HL-60 (cell line): ENCODE measurements around the gene LETM1.

Source experiments
- DNase-seq, 2 experiments: peaks; one replicate each; pipeline ENCODE4 v3.0.0-alpha.2; 2010 to 2020; ENCODE audit warnings: low read depth in 1 of 2, low spot score in 1 of 2
- H3K27ac ChIP-seq: fragments of 250-450 bp; sonication (Bioruptor Pico); replicated peaks from 2 replicates; pipeline ENCODE4 v1.5.1; 2020; ENCODE audit warnings: mild to moderate bottlenecking, moderate library complexity
- H3K27me3 ChIP-seq: fragments of 250-450 bp; sonication (Bioruptor Pico); 2 replicates; pipeline ENCODE4 v1.5.1; 2021; ENCODE audit warnings: mild to moderate bottlenecking, moderate library complexity; ENCODE audit not compliant: insufficient read depth, poor library complexity, severe bottlenecking
- H3K4me3 ChIP-seq: replicated peaks from 2 replicates; pipeline ENCODE4 v1.5.1; 2011; ENCODE audit warnings: mild to moderate bottlenecking, control low read depth, low read length; ENCODE audit not compliant: insufficient read depth
- CTCF ChIP-seq: IDR thresholded peaks from one replicate; pipeline ENCODE4 v1.5.1; 2011; ENCODE audit warnings: low read length, control low read depth, inconsistent platforms; ENCODE audit not compliant: insufficient read depth
- GABPA ChIP-seq: IDR thresholded peaks from 2 replicates; pipeline ENCODE4 v1.6.1; 2012; ENCODE audit warnings: low read depth
- POLR2AphosphoS5 ChIP-seq: IDR thresholded peaks from 2 replicates; pipeline ENCODE4 v1.6.1; 2012; ENCODE audit warnings: low read depth
- REST ChIP-seq: IDR thresholded peaks from 2 replicates; pipeline ENCODE4 v1.6.1; 2012; ENCODE audit warnings: low read depth; ENCODE audit not compliant: insufficient replicate concordance
- SPI1 ChIP-seq: IDR thresholded peaks from 2 replicates; pipeline ENCODE4 v1.6.1; 2012; ENCODE audit warnings: low read depth, mild to moderate bottlenecking, borderline replicate concordance

Gene LETM1

GRCh38 chr4:1799387-1800375 is 56.3 kb downstream of the LETM1 start:
- H3K27me3 ChIP-seq = peaks cover 26% of the 10 kb centered on the region
- H3K27ac ChIP-seq = no peak overlapping the region
- DNase-seq = no peak
- TF ChIP-seq REST (no peak), CTCF (no peak), GABPA (no peak), POLR2AphosphoS5 (no peak), SPI1 (no peak)
- no peak overlapping the region for H3K4me3 ChIP-seq

- no peak for TF ChIP-seq SPI1
- TF ChIP-seq POLR2AphosphoS5 = no peak
- no peak for TF ChIP-seq GABPA
- no peak for TF ChIP-seq CTCF
- no peak for TF ChIP-seq REST
- no peak for DNase-seq
- Histone ChIP-seq H3K27ac (no peak overlapping the region), H3K4me3 (no peak overlapping the region), H3K27me3 (peaks cover 33% of the 10 kb centered on the region)
Measured at GRCh38 chr4:1798580-1799386, 57.2 kb downstream of the LETM1 start.

GRCh38 chr4:1797861-1798579 is 57.9 kb downstream of the LETM1 start:
- Histone ChIP-seq H3K27ac (no peak overlapping the region), H3K4me3 (no peak overlapping the region), H3K27me3 (peaks cover 33% of the 10 kb centered on the region)
- TF ChIP-seq GABPA (no peak), REST (no peak), CTCF (no peak), POLR2AphosphoS5 (no peak), SPI1 (no peak)
- DNase-seq = no peak
